ENCODE data around the gene PRR4.

DNA sequence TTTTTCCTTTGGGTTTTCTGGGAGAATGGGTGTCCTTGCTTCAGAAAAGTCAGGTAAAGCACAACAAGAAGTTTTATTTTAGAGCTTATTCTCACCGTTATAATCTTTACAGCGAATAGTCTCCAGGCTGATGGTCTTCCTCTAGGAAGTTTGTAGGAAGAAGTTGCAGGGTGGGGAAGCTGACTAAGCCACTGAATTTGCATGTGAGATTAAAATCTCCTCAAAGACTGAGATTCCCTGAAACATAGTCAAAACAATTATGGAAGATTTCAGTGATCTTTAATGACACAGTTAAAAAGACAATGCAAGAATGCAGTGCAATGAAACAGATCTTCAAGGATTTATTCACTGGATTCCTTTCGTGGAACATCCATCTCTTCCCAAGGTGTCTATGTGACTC, 24.3 kb downstream of the PRR4 start:
- TF ChIP-seq, protein P1, sequence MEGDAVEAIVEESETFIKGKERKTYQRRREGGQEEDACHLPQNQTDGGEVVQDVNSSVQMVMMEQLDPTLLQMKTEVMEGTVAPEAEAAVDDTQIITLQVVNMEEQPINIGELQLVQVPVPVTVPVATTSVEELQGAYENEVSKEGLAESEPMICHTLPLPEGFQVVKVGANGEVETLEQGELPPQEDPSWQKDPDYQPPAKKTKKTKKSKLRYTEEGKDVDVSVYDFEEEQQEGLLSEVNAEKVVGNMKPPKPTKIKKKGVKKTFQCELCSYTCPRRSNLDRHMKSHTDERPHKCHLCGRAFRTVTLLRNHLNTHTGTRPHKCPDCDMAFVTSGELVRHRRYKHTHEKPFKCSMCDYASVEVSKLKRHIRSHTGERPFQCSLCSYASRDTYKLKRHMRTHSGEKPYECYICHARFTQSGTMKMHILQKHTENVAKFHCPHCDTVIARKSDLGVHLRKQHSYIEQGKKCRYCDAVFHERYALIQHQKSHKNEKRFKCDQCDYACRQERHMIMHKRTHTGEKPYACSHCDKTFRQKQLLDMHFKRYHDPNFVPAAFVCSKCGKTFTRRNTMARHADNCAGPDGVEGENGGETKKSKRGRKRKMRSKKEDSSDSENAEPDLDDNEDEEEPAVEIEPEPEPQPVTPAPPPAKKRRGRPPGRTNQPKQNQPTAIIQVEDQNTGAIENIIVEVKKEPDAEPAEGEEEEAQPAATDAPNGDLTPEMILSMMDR (IDR thresholded peaks at IDR 0.05; ENCODE audit: extremely low read depth in 1 of 2, insufficient read depth in 1 of 2, low read depth in 1 of 2, low read length in 2 of 2) = no peak
- TF ChIP-seq POLR2AphosphoS5 (IDR thresholded peaks at IDR 0.05; ENCODE audit: insufficient read depth, low read depth, low read length) (no peak), EZH2 (IDR thresholded peaks at IDR 0.05; ENCODE audit: borderline replicate concordance, low read depth, low read length, severe bottlenecking) (no peak), POLR2A (IDR thresholded peaks at IDR 0.05; ENCODE audit: low read depth, low read length) (no peak), FOS (IDR thresholded peaks at IDR 0.05; ENCODE audit: borderline replicate concordance, insufficient read depth, low read length) (no peak), JUN (IDR thresholded peaks at IDR 0.05; ENCODE audit: borderline replicate concordance, insufficient read depth, insufficient read length, low read depth) (no peak)
- TF ChIP-seq, protein P2, sequence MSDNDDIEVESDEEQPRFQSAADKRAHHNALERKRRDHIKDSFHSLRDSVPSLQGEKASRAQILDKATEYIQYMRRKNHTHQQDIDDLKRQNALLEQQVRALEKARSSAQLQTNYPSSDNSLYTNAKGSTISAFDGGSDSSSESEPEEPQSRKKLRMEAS (IDR thresholded peaks at IDR 0.05; ENCODE audit: insufficient read depth, insufficient read length) = no peak

All from endothelial cell of umbilical vein (primary cell).